Ovary (tissue), 3 donors: ENCODE data around the gene ATP2C2.

Source experiments
- CTCF ChIP-seq, 3 donors: fragments of 450-650 bp in 2 of 3; fragments of 200-600 bp in 1 of 3; IDR thresholded peaks; one replicate each; pipeline versions ENCODE4 v1.5.1 to v1.8.0; 2016 to 2022; ENCODE audit warnings: antibody characterized with exemption in 3 of 3, mild to moderate bottlenecking in 1 of 3
- POLR2A ChIP-seq: fragments of 450-650 bp; IDR thresholded peaks from one replicate; pipeline ENCODE4 v1.6.1; 2017; ENCODE audit warnings: antibody characterized with exemption, mild to moderate bottlenecking, moderate library complexity
- donor health status: DM: no; HTN: no; CAD: no.

GRCh38 chr16:84326545-84326944 is 41.8 kb upstream of the ATP2C2 start:
- TF ChIP-seq CTCF (IDR thresholded peaks at IDR 0.05) (no peak), POLR2A (no peak)
